Gastrocnemius medialis (tissue), 4 donors: ENCODE results near the gene DNAAF1.

Source experiments
- CTCF ChIP-seq, 5 experiments: fragments of 450-650 bp in 3 of 5; fragments of 200-600 bp in 2 of 5; sonication (generic) in 2 of 5; IDR thresholded peaks in 4 of 5; conservative IDR thresholded peaks in 1 of 5; 1 replicate in 4 of 5; 2 replicates in 1 of 5; pipeline ENCODE4 v1.5.1; 2016 to 2019; ENCODE audit warnings: antibody characterized with exemption in 5 of 5, mild to moderate bottlenecking in 3 of 5, moderate library complexity in 3 of 5
- POLR2A ChIP-seq, 2 donors: fragments of 450-650 bp; IDR thresholded peaks; one replicate each; pipeline ENCODE4 v1.6.1; 2017; ENCODE audit warnings: antibody characterized with exemption in 2 of 2, mild to moderate bottlenecking in 2 of 2, moderate library complexity in 2 of 2

- no peak for TF ChIP-seq CTCF (IDR thresholded peaks at IDR 0.05 in 4 of 5, conservative IDR thresholded peaks at IDR 0.05 in 1 of 5)
- TF ChIP-seq POLR2A (IDR thresholded peaks at IDR 0.05) = no peak
These were observed 46.4 kb downstream of the DNAAF1 start for GRCh38 chr16:84191466-84191865.
